ENCODE results near the gene CSMD2. TPM values are rescaled to one million over a fixed set of nuclear protein-coding genes. Genes with fewer than 3 reads are reported as not detected.

The CSMD2 gene
- total and polyA plus RNA-seq, 2 of the 8 experiments (the other 6 are each of a cell fraction or from before 2014, with no cell fraction given) = 7.0 to 14.7 TPM

DNA sequence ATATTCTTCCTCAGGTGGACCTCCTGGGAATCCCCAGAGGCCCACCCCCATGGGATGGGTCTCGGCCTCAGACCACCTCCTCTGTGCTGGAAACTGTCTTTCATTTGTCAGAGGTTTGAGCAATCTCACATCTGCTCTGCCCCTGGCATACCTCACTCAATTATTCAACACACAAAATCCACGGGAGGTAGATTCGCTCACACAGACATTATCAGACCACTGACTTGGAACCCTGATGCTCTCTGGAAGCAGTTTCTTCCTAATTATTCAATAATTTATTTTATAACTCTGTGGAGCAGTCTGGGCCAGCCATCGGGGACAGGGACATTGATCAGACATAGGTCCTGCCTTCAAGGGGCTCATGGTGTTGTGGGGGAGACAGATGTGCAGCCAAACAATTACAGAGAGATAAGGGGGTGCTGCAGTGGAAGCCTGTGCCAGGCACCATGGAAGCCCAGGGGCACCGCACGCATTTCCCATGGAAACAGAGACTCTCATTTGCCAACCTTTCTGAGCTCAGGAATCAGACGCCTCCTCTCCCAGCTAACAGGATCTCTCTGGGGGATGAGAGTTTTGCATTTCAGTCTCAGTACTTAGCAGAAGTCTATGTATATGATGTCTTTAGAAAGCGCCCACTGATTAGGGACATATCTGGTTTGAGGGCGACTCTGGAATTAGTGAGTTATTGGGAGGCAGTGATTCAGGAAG lies 204.7 kb downstream of the CSMD2 start:
- Histone ChIP-seq H3K56ac (replicated peaks; ENCODE audit: insufficient read length, low read depth, low read length) (no peak overlapping the region), H2BK12ac (ENCODE audit: low read depth, low read length) (no peak overlapping the region), H3K23ac (ENCODE audit: insufficient read length) (no peak overlapping the region), H4K5ac (ENCODE audit: insufficient read length, low read depth, low read length) (no peak overlapping the region), H3K9ac (replicated peaks in 1 of 4; ENCODE audit: extremely low read depth in 1 of 4, low read depth in 3 of 4, low read length in 3 of 4) (no peak overlapping the region), H3K79me1 (ENCODE audit: low read depth, low read length) (no peaks in the 10 kb centered on the region; the same call in 1 of the 2 replicates), H3K9me3 (ENCODE audit: insufficient read depth in 2 of 2, low read depth in 1 of 2, low read length in 1 of 2) (no peaks in the 10 kb centered on the region), H3K4me1 (replicated peaks in 1 of 4; ENCODE audit: control insufficient read depth in 3 of 4, insufficient read depth in 4 of 4, low read length in 3 of 4) (no peaks in the 10 kb centered on the region; a peak in 1 of 7 replicates), H2BK15ac (ENCODE audit: low read length) (no peak overlapping the region), H2AK5ac (ENCODE audit: low read depth, low read length) (no peak overlapping the region), H2BK20ac (ENCODE audit: low read length) (no peak overlapping the region), H3K14ac (ENCODE audit: insufficient read length) (no peak overlapping the region), H4K8ac (ENCODE audit: extremely low read depth, insufficient read depth, low read length) (no peak overlapping the region), H2BK5ac (ENCODE audit: low read depth, low read length) (no peak overlapping the region), H4K20me1 (replicated peaks in 1 of 2; ENCODE audit: control insufficient read depth in 1 of 2, insufficient read depth in 2 of 2, low read length in 2 of 2) (peaks cover 2 to 6% of the 10 kb centered on the region in 2 experiments), H3K4me2 (ENCODE audit: insufficient read depth in 1 of 2, low read depth in 2 of 2, low read length in 2 of 2) (no peak overlapping the region), H2BK120ac (replicated peaks; ENCODE audit: low read depth, low read length) (no peak overlapping the region), H3K18ac (ENCODE audit: extremely low read depth, low read length) (no peak overlapping the region), H4K91ac (replicated peaks; ENCODE audit: insufficient read length, low read length) (no peak overlapping the region), H2AFZ (ENCODE audit: low read length) (no peak overlapping the region), H3K4ac (replicated peaks; ENCODE audit: insufficient read length, low read depth, low read length) (no peak overlapping the region), H3K36me3 (ENCODE audit: control insufficient read depth in 2 of 4, insufficient read depth in 4 of 4, low read length in 3 of 4) (no peaks in the 10 kb centered on the region), H3K27ac (ENCODE audit: low read depth, low read length) (no peak overlapping the region), H3K27me3 (replicated peaks in 1 of 4; ENCODE audit: control insufficient read depth in 3 of 4, extremely low read depth in 1 of 4, insufficient read depth in 3 of 4, low read length in 3 of 4) (no peaks in the 10 kb centered on the region), H3K23me2 (ENCODE audit: low read depth, low read length) (no peaks in the 10 kb centered on the region), H3K79me2 (ENCODE audit: control insufficient read depth in 1 of 2, insufficient read depth in 2 of 2, low read length in 2 of 2) (no peaks in the 10 kb centered on the region), H3K4me3 (ENCODE audit: extremely low read depth in 1 of 4, insufficient read depth in 2 of 4, low read depth in 3 of 4, low read length in 4 of 4) (no peak overlapping the region)
- FAIRE-seq = no peak
- TF ChIP-seq SRF (IDR thresholded peaks at IDR 0.05; ENCODE audit: low read depth, low read length) = no peak
- TF ChIP-seq TAF1 (IDR thresholded peaks at IDR 0.05; ENCODE audit: low read depth, low read length) = no peak
- no peak for TF ChIP-seq RXRA (IDR thresholded peaks at IDR 0.05; ENCODE audit: insufficient read depth, low read depth, low read length)
- TF ChIP-seq POLR2A (IDR thresholded peaks at IDR 0.05; ENCODE audit: control extremely low read depth in 1 of 2, low read depth in 2 of 2, low read length in 2 of 2) = no peak
- no peak for TF ChIP-seq NANOG (IDR thresholded peaks at IDR 0.05; ENCODE audit: insufficient read depth, low read depth, low read length, poor library complexity, severe bottlenecking)
- TF ChIP-seq SP4 (IDR thresholded peaks at IDR 0.05; ENCODE audit: low read length) = no peak
- no peak for TF ChIP-seq TCF12 (IDR thresholded peaks at IDR 0.05; ENCODE audit: low read depth, low read length)
- no peak for TF ChIP-seq TEAD4 (IDR thresholded peaks at IDR 0.05; ENCODE audit: low read depth, low read length)
- TF ChIP-seq, protein P1, sequence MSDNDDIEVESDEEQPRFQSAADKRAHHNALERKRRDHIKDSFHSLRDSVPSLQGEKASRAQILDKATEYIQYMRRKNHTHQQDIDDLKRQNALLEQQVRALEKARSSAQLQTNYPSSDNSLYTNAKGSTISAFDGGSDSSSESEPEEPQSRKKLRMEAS (IDR thresholded peaks at IDR 0.05) = no peak
- TF ChIP-seq, protein P2, sequence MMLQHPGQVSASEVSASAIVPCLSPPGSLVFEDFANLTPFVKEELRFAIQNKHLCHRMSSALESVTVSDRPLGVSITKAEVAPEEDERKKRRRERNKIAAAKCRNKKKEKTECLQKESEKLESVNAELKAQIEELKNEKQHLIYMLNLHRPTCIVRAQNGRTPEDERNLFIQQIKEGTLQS (IDR thresholded peaks at IDR 0.05; ENCODE audit: insufficient read depth, low read depth, low read length) = no peak
- no peak for TF ChIP-seq SIRT6 (IDR thresholded peaks at IDR 0.05; ENCODE audit: low read length)
- ChIA-PET CTCF (ENCODE audit: partially characterized antibody) (interaction anchor here (1.4 to 1.7 kb wide), 2 partner anchors 53 to 682 kb away, joined by 3 to 5 read pairs; no protein-coding TSS in a partner anchor), POLR2A (ENCODE audit: partially characterized antibody) (no interaction called here)
- 90% methylated on average over 7 of the region's 9 CpGs; no CpG with 5 or more reads in 1 of the 2 experiments for WGBS, 2 experiments (ENCODE audit: extremely low coverage in 1 of 2, insufficient coverage in 1 of 2, insufficient read length in 1 of 2, insufficient replicate concordance in 2 of 2, low coverage in 1 of 2, low lambda C conversion rate in 2 of 2, missing lambda C conversion rate in 1 of 2)
- no peak for DNase-seq (ENCODE audit: low read depth in 1 of 2, low spot score in 2 of 2)
